Fibroblast of lung (primary cell): ENCODE results near the gene CFAP100.

Source experiments
- EZH2 ChIP-seq: IDR thresholded peaks from 2 replicates; pipeline ENCODE4 v1.5.1; 2012; ENCODE audit warnings: low read length, control low read depth, mild to moderate bottlenecking; ENCODE audit errors: missing control alignments
- TF ChIP-seq, protein P1 (sequence below), 2 donors: IDR thresholded peaks in 1 of 2; conservative IDR thresholded peaks in 1 of 2; 1 replicate in 1 of 2; 2 replicates in 1 of 2; pipeline ENCODE4 v1.5.1; 2011 to 2012; ENCODE audit warnings: low read length in 2 of 2, control low read depth in 1 of 2, inconsistent platforms in 1 of 2, low read depth in 1 of 2, mild to moderate bottlenecking in 1 of 2

DNA sequence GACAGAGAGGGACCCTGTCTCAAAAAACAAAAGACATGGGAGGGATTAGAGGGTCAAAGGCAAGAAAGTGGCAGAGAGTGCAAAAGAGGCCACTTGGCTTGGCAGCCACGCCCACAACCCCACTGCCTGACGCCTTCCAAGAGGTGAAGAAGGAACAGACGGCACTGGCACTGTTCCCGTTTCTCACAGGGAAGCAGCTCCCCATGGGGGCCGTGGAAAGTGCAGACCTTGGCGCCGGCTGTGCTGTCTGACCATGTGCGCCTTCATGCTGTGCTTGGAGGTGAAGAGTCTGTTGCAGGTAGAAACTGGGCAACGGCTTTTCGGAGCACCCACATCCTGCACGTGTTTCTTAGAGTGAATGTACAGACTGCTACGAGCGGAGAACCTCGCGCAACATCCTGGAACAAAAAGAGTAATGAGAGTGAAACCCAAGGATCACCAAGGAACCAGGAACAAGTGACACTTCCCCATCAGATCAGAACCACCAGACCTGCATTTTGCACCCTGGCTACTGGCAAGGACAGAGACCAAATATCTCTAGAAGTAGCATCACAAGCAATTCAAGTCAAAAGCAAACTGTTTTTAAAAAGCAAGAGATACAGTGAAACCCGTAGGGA is 71.3 kb downstream of the CFAP100 start:
- no peak for TF ChIP-seq EZH2
- TF ChIP-seq, protein P1, sequence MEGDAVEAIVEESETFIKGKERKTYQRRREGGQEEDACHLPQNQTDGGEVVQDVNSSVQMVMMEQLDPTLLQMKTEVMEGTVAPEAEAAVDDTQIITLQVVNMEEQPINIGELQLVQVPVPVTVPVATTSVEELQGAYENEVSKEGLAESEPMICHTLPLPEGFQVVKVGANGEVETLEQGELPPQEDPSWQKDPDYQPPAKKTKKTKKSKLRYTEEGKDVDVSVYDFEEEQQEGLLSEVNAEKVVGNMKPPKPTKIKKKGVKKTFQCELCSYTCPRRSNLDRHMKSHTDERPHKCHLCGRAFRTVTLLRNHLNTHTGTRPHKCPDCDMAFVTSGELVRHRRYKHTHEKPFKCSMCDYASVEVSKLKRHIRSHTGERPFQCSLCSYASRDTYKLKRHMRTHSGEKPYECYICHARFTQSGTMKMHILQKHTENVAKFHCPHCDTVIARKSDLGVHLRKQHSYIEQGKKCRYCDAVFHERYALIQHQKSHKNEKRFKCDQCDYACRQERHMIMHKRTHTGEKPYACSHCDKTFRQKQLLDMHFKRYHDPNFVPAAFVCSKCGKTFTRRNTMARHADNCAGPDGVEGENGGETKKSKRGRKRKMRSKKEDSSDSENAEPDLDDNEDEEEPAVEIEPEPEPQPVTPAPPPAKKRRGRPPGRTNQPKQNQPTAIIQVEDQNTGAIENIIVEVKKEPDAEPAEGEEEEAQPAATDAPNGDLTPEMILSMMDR (conservative IDR thresholded peaks at IDR 0.05 in 1 of 2, IDR thresholded peaks at IDR 0.05 in 1 of 2; ENCODE audit: low read depth in 1 of 2, low read length in 2 of 2), result no peak
